ENCODE measurements around the gene LINC00305.
A peak's percentile ranks its signal among the peaks of the same experiment; 100 is the strongest.

LINC00305 gene

DNA sequence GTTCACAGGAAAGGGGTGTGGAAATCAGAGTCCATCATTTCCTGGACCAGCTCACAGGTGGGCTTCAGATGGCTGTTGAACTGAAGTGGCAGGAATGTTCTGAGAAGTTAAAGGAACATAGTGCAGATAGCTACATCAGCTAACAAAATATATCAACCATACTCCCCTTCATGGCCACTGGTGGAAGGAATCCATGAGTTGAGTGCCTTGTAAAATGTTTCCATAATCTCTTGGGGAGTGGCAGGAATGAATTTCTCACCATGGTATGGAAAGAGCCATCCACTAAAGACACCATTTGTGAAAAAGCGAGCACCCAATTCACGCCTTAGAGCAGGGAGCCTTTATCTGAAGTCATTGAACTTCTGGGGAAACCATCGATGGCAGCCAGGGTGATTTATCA, at the start of gene LINC00305:
Gene LINC00305, minus strand, starts transcription at position 101 of the 400 bp plus-strand sequence.
- DNase-seq, result no peak

DNA sequence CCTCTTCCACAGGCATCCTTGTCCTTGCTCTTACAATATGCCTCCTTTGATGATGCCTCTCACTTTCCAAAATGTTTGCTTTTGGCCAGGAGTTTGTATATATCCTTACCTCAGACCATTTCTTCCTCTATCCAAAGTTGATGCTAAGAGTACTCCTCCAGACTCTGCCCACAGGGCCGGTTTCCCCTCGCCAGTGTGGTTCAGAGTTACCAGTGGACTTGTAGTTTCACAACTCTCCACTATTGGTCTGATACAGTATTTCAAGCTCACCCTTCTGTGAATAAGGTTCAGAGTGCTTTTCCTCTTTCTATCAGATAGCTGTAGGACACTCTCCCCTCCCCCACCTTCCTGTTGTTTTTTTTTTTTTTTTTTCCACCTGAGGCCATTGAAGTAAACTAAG, 42.2 kb upstream of the LINC00305 start:
- DNase-seq, result no peak

DNA sequence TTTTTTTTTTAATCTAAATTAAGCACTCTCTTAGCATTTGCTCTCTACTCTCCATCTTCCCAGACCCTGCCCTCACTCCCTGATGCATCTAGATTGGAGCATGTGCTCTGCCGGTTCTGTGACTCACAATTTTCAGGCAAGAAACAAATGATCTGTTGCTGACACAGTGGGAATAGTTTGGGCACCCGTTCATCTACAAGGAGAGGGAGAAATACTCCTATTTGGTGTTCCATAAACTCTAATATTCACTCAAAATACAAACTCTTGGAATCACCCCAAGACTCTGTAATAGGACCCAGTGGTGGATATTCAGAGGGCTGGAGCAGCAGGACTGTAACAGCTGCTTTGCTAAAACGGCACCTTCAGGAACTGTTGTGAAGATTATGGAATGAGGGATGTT, 37.1 kb upstream of the LINC00305 start:
- DNase-seq, result no peak

DNA sequence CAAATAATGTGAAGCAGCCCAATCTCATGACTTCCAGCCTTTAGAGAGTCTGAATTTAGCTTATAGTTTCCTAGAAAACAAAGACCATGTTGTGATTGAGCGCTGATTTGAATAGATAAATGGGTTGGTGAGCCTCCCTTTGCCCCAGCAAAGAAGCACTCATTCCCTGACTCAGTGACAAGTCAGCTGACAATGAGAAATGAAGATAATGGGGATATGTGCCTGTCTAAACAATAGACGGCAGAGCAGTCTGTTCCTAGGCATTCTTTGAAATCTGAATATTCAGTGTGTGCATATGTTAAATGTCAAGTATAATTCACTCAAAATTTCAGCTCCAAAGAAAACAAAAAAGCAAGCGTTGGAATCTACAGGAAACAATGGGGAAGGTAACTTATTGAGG, 34.8 kb upstream of the LINC00305 start:
- DNase-seq, result no peak

DNA sequence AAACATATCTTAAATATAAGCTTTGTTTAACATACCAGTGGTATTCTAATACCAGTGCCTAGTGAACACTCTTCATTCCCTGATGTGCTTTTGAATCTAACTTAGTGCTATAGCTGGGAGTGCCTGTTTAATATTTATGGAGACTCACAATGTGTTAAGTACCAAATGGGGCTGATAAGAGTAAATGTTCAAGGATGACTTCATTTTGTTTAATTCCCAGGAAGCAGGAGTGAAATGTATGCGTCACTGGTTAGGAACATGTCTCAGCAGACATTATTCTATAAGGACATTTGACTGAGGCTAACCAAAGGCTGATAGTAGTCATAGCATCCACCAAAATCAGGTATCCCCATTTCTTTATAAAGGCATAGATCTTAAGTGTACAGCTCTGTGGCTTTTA, 31.7 kb upstream of the LINC00305 start:
- DNase-seq, result no peak

DNA sequence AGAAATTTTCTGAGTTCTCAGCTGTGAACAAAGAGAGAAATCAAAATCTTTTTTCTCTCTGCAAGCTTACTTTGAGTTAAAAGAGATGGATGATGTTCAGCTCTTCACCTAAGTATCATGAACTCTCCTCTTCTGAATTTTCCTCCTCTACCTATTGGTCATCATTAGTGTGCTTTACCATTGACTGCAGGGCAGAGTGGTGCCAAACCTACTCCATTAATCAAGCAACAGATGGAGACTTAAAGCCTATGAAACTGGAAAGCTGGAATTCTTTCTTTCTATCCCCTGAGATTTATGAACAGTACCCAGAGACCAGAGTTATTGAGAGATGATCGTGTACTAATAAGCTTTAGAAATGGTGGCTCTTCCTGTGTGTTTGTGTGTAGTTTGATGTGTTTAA, 31.3 kb upstream of the LINC00305 start:
- DNase-seq, result no peak

DNA sequence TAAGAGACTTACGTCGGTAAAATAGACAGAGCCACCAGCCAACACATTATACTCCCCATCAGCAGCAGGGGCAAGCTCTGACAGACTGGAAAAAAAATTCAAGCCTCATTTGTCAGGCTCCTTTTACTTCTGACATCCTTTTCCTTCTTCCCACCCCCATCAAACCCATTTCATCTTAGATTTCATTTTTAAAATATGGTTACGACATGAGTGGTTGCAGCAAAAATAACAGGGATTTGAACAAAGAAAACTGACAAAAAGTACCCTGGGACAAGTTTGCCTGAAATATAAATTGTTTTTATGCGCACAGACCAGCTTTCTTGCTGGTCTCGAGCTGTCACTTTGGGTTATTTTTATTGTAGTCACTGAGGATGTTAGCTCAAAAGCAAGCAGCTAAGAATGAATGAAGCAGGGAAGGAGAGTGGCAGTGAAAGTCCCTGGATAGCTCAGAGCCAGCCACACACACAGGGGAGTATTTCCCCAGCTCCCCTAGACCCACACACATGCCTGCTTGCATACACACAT, 30.7 kb upstream of the LINC00305 start:
- DNase-seq, result no peak

DNA sequence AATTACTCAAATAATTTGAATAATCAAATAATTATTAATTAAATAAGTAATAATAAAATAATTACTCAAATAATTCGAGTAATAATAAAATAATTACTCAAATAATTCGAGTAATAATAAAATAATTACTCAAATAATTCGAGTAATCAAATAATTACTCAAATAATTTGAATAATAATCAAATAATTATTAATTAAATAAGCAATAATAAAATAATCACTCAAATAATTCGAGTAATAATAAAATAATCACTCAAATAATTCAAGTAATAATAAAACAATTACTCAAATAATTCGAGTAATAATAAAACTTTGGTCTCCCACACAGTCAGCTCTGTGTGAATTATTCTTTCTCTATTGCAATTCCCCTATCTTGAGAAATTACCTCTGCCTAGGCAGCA, 30.0 kb upstream of the LINC00305 start:
- no peak for DNase-seq

DNA sequence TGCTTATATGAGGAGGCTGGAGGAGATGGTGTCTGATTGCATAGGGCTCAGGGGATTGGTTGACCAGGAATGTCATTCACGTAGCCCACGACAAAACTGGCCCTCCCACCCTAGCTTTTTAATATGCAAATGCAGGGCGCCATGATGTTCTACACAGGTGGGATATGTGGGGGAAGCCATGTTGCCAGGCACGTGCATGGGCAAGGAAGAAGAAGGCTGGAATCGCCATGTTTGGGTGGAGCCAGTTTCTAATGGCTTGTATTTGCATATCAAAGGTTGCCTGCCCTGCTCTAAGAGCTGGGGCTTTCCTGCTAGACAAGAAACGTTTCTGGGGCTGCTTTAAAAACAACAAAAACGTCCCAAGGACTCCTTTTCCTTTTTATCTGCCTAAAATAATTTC, 26.5 kb upstream of the LINC00305 start:
- DNase-seq, result no peak

DNA sequence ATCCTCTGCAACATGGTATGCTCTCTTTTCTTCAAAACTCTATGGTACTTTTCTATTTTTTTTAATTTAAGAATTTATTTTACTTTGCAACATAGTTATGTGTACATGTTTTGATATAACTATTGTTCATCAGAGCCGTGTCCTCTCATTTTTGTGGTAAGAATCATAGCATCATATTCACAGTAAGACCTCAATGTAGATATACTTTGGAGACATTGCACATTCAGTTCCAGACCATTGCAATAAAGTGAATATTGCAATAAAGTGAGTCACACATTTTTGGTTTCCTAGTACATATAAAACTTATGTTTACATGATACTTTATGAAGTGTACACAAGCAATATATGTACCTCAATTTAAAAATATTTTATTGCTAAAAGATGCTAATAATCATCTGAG, 22.7 kb upstream of the LINC00305 start:
- no peak for DNase-seq

DNA sequence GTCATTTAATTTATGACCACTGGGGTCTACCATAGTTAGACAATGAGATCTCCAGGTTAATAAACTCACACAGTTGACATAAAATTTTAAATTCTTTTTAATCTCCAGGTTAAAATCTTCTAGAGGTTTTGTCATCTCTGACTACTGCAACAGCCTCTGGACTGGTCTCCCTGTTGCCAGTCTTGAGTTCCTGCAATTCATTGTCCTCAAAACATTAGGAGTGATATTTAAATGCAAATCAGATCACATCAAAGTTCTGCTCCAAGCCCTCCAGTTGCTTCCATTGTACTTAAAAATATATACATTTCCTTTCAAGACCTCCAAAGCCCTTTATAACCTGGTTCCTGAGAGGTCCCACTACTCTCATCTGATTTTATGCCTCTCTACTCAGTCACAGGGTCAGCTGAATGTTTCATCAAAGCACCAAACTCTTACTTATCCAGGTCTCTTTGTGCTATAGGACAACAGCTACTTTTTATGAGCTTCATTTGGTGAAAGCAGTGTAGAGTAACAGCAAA, 18.6 kb upstream of the LINC00305 start:
- DNase-seq, result no peak

DNA sequence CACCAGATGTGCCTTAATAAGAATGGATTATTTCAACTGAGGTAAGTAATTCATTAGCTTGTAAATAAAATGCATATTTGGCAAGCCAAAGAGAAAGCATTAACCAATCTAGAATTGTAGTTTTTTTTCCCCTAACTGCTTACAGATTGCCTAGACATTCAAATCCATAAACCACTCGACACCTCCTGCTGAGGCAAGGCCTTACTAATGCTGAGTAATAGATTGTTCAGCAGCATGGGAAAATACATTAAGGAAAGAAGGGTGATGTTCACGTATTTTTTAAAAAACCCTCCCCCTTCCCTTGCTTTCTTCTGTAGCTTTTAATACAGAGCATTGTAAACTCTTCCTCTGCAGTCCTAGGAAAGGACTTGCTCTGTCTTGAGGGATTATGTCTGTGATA, 17.0 kb upstream of the LINC00305 start:
- DNase-seq, result no peak

DNA sequence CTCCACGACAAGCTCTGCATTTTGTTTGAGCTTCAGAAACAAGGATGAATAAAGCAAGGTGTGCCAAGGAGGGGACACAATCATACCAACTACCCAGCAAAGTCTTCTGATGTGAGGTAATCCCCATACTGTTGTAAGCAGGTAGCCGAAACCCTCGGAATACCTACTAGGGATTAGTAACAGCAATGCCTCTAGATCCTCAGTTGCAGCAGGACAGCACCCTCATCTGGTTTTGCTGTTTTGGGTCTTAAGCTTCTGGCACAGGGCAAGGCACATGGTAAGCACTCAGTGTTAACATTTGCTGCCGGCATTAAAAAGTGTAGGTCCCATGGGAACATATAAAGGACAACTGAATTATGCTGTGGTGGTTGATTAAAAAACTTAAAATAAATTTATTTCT, 16.0 kb upstream of the LINC00305 start:
- no peak for DNase-seq

DNA sequence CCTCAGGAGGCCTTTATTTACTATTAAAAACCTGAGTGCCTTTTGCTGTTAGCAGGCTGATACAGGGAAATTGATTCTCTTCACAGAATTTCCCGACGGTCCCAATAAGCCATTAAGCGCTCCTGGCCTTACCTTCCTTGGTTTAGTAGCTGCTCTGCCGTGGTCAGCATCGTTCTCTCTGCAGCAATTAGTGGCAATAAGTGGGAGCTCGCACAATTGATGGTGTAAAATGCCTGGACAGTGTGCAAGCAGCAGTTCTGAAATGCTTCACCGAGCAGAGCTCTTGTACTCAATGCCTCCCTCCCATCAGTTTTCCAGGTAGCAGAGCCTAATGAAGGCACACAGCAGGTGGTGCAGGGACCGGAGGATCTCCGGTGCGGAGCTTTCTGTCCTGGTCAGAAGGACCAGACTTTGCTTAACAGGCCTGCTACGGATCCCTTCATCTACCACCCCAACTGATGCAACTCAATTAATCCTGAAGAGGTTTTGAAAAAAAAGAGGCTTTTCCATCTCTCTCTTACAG, 1.1 kb upstream of the LINC00305 start:
- DNase-seq, result peak; percentile 16

DNA sequence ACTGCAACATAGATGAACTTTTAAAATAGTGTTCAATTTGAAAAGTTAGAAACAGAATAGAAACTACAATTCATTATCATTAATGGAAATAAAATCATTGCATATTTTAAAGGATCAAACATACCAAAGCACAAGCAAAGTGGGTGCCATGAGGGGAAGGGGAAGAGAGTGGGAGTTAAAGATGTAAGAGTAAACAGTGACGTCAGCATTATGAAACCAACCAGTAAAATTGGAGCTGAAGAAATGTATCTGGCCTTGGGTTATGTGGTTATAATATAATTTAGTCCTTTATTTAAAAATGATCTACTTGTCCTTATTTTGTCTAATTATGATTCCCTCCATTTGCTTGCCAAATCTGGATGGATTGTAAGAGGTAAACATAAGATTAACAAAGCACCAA, 6.0 kb downstream of the LINC00305 start:
- DNase-seq, result no peak

DNA sequence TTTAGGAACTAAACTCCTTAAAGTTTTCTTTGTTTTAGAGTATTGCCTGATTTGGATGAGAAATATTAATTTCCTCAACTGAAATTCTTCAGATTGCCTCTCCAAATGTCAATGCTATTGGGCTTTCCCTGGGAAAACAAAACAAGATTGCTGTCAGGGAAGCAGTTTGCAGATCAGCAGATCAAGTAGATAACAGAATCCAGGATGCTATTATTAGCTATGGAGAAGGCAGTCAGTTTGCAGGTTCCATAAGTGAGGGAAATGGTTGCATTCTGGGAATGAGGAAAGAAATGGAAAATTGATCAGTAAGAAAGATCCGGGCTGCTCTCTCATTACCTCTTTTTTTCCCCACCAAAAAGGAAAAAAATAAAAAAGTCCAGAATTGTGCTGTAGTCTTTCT, 11.0 kb downstream of the LINC00305 start:
- DNase-seq, result no peak

DNA sequence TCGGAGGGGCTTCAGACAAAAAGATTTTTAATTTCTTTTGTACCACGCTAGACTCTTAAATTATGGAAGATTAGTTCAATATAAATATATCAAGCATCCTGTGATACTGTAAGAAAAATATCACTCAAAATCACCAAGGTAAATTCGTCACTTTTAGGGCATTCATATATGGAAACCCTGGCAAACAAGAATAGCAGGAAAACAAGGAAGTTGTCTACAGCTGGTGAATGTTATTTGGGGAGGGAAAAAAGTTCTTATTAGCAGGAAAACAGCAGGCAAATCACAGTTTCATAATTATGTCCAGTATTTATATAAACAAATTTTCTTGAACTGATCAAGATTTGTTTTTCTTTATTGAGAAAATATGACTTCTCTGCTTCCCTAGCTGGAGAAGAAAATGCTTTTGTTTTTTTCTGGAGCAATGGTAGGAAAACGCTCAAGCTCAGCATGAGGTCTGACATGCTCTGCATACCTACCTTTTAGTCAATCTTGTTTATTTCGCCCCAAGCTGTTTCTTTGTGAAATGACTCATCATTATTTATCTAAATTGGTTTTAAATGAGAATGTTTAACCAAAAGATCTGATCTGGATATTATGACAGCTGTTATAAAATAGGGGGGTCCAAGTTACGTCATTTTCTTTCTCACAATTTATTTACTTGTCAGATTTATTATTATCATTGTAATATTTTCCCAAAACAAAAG, 14.7 kb downstream of the LINC00305 start:
- no peak for DNase-seq

DNA sequence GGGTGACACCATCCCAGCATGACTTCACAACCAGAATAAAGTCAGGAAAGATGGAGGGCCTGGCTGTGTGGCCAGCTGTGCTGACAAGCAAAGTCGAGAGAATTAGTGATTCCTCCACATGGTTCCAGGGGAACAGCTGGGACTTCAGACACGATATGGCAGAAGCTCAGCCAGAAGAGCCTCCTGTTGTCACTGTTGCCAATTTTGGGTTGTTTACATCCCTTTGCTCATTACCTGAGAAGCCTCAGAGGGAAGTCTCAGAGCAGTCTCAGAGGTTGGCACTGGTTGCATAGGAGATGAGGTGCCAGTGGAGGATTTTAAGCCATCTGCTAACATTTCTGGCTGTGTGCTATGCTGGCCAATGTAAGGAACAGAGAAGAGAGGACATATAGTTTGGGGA, 16.0 kb downstream of the LINC00305 start:
- no peak for DNase-seq

DNA sequence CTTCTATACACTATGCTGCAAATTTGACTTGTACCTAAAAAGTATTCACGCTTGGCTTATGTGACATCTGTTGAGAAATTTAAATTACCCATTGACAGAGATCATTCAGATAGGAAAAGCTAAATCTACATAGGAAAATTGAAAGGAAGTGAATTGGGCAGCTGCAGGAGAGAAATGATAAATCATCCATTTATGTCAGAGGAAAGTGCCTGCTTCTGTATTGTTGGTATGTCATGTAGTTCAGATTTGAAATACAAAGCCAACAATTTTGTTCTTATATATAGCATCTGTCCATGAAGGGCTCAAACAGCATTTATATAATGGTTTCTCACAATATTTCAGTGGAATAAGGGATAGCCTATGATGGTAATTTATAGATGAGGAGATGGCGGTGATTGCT, 17.6 kb downstream of the LINC00305 start:
- DNase-seq, result no peak

DNA sequence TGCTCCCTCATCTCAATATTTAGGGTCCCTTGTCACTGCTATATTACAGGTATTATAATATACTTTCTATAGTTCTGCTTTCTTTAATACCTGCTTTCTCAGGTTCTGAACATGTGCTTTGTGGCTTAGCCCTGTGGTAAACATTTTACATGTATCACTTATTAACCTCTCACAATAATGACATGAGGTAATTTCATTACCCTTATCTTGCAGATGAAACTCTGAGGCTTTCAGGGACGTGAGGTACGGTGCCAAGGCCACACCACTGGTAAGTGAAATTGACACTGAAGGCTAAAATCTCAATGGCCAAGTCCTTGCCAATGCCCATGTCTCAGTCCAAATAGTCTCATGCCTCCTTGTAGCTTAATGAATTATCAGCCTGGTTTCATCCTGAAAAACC, 21.7 kb downstream of the LINC00305 start:
- no peak for DNase-seq

DNA sequence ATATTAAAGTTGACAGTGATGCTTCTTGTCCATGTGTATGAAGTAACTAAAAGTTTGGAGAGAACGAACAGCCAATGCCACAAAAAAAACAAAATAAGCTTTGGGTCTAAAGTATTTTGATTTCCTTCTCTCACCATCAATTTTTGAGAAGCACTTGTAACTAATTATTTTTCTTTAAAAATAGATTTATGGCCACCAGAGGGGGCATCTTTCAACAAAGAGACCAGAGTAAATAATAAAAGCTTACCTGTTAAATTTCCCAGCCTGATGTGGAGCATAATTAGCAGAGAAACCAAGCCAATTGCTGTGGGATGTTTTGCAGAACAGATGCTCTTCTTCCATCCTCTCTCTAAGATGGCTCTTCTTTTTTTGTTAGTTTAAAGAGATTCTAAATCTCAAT, 29.0 kb downstream of the LINC00305 start:
- no peak for DNase-seq

DNA sequence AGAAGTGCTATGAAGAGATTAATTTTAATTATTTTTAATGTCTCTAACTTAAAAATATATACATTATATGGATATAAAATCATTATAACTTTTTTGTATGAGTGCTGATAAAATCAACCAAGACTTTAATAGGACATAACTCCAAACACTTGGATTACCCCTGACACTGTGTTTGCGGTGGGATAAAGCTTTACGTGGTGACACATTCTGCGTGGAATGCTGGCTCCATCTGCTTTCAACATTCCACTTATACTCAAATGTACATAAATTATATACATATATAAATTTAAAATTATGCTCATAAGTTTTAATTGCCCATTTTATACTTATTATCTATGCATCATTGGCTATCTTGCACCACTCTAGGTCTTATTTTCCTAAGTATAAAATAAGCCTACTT, 30.5 kb downstream of the LINC00305 start:
- DNase-seq, result no peak

DNA sequence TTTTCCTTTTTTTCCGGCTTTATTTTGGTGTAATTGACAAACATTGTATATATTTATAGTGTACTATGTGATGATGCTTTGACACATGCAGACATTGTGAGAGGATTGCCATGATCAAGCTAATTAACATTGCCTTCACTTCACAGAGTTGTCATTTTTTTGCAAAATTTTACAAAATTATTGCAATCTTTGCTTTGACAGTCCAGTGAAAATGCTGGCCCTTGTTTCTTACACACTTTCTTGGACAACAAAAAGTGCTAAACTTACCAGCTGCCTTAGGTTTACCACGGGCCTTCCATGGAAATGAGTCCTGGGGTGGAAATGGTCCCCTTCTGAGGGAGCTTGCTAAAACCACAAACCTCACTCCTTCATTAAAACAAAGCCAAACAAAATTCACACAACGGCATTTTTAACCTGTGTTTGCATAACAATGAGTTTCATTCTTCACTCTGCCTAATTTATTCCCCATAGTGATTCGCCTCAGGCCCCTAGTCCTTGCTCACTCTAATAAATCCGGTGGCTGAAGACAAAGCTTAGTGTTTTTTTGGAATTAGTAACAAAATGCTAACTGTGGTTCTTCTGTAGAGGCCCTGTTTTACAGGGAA, 32.2 kb downstream of the LINC00305 start:
- no peak for DNase-seq

DNA sequence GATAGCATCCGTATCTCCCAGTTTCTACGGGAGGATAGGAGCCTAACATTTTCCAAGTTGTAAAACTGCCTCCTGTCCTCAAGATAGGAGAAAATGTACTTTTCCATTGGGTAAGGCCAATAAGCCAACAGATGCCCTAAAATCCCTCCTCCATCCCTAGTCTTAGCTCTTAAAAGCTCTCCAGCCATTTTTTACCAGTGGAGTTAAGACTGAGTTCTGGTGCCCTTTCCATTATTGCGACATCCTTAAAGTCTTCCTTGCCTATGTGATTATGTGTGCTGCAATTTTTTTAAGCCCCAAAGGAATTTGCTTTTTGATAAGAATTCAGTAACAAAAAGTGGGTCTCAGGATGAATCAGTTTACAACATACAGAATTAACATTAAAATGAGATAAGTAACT, 33.0 kb downstream of the LINC00305 start:
- no peak for DNase-seq
